Mesenchymal stem cell (in vitro differentiated cells and primary cell): ENCODE data around the gene ACOX2.
A peak's percentile ranks its signal among the peaks of the same experiment; 100 is the strongest.

Experiments
- DNase-seq: peaks from one replicate; pipeline ENCODE4 v3.0.0-alpha.2; 2013
- H2AFZ ChIP-seq: one replicate; pipeline ENCODE4 v1.6.1; 2013; ENCODE audit warnings: low read depth, mild to moderate bottlenecking, control low read depth, inconsistent platforms, low read length, moderate library complexity
- H2AK5ac ChIP-seq: 2 replicates; pipeline ENCODE4 v1.6.1; 2013; ENCODE audit warnings: low read length, moderate library complexity, mild to moderate bottlenecking, inconsistent platforms; ENCODE audit not compliant: severe bottlenecking
- H2BK120ac ChIP-seq: one replicate; pipeline ENCODE4 v1.6.1; 2013; ENCODE audit warnings: low read depth, mild to moderate bottlenecking, inconsistent platforms, low read length, moderate library complexity
- H2BK12ac ChIP-seq, 2 experiments: one replicate each; pipeline ENCODE4 v1.6.1; 2013; ENCODE audit warnings: inconsistent platforms in 2 of 2, low read length in 2 of 2, mild to moderate bottlenecking in 2 of 2, moderate library complexity in 2 of 2, control low read depth in 1 of 2
- H2BK15ac ChIP-seq: one replicate; pipeline ENCODE4 v1.6.1; 2013; ENCODE audit warnings: mild to moderate bottlenecking, low read depth, inconsistent platforms; ENCODE audit not compliant: poor library complexity, severe bottlenecking
- H2BK5ac ChIP-seq: 2 replicates; pipeline ENCODE4 v1.6.1; 2013; ENCODE audit warnings: low read depth, mild to moderate bottlenecking, low read length, control low read depth, inconsistent platforms; ENCODE audit not compliant: poor library complexity, severe bottlenecking
- H3K14ac ChIP-seq, 2 experiments: one replicate each; pipeline ENCODE4 v1.6.1; 2013; ENCODE audit warnings: inconsistent platforms in 2 of 2, low read length in 2 of 2, control low read depth in 1 of 2, mild to moderate bottlenecking in 1 of 2, moderate library complexity in 1 of 2
- H3K18ac ChIP-seq, 2 experiments: one replicate each; pipeline ENCODE4 v1.6.1; 2013; ENCODE audit warnings: inconsistent platforms in 2 of 2, low read length in 2 of 2, control low read depth in 1 of 2, low read depth in 1 of 2, mild to moderate bottlenecking in 1 of 2
- H3K23ac ChIP-seq, 2 experiments: one replicate each; pipeline ENCODE4 v1.6.1; 2013; ENCODE audit warnings: inconsistent platforms in 2 of 2, low read length in 2 of 2, mild to moderate bottlenecking in 2 of 2, moderate library complexity in 2 of 2, control low read depth in 1 of 2
- H3K27ac ChIP-seq: 2 replicates; pipeline ENCODE4 v1.5.1; 2013; ENCODE audit warnings: mild to moderate bottlenecking, moderate library complexity, low read length, control low read depth, inconsistent platforms; ENCODE audit not compliant: poor library complexity, severe bottlenecking
- H3K27me3 ChIP-seq, 2 experiments: 2 replicates each; pipeline versions ENCODE4 v1.6.1 to v1.7.0; 2013; ENCODE audit warnings: low read length in 2 of 2, mild to moderate bottlenecking in 2 of 2, moderate library complexity in 2 of 2, control low read depth in 1 of 2, inconsistent platforms in 1 of 2; ENCODE audit not compliant: control insufficient read depth in 1 of 2, insufficient read depth in 1 of 2
- H3K36me3 ChIP-seq, 2 experiments: 2 replicates each; pipeline versions ENCODE4 v1.6.1 to v1.7.0; 2013; ENCODE audit warnings: low read length in 2 of 2, control low read depth in 1 of 2, inconsistent platforms in 1 of 2, low read depth in 1 of 2, mild to moderate bottlenecking in 1 of 2; ENCODE audit not compliant: insufficient read depth in 2 of 2, control insufficient read depth in 1 of 2
- H3K4ac ChIP-seq, 2 experiments: one replicate each; pipeline ENCODE4 v1.6.1; 2013; ENCODE audit warnings: inconsistent platforms in 2 of 2, low read length in 2 of 2, mild to moderate bottlenecking in 2 of 2, moderate library complexity in 2 of 2, control low read depth in 1 of 2, low read depth in 1 of 2
- H3K4me1 ChIP-seq: 2 replicates; pipeline ENCODE4 v1.6.1; 2013; ENCODE audit warnings: low read depth, low read length, control low read depth; ENCODE audit not compliant: control insufficient read depth, insufficient read depth
- H3K4me2 ChIP-seq: 2 replicates; pipeline ENCODE4 v1.6.1; 2013; ENCODE audit warnings: low read length, mild to moderate bottlenecking, inconsistent platforms; ENCODE audit not compliant: poor library complexity, severe bottlenecking
- H3K4me3 ChIP-seq, 2 experiments: 2 replicates each; pipeline versions ENCODE4 v1.5.1 to v1.7.0; 2013; ENCODE audit warnings: low read length in 2 of 2, mild to moderate bottlenecking in 2 of 2, control low read depth in 1 of 2, low read depth in 1 of 2; ENCODE audit not compliant: insufficient read depth in 1 of 2
- H3K79me1 ChIP-seq: replicated peaks from 2 replicates; pipeline ENCODE4 v1.6.1; 2013; ENCODE audit warnings: mild to moderate bottlenecking, control low read depth, low read length, inconsistent platforms; ENCODE audit not compliant: poor library complexity, severe bottlenecking
- H3K9ac ChIP-seq: 2 replicates; pipeline ENCODE4 v1.7.0; 2013; ENCODE audit warnings: mild to moderate bottlenecking, low read length, moderate library complexity
- H3K9me3 ChIP-seq: 2 replicates; pipeline ENCODE4 v1.7.0; 2013; ENCODE audit warnings: mild to moderate bottlenecking, low read length; ENCODE audit not compliant: control insufficient read depth
- H4K8ac ChIP-seq: one replicate; pipeline ENCODE4 v1.6.1; 2013; ENCODE audit warnings: inconsistent platforms, mild to moderate bottlenecking, low read length, moderate library complexity
- H4K91ac ChIP-seq: one replicate; pipeline ENCODE4 v1.6.1; 2013; ENCODE audit warnings: mild to moderate bottlenecking, low read length, inconsistent platforms
- WGBS: methylation state at CpG from one replicate; pipeline ENCODE4 v1.1.7; 2013; ENCODE audit warnings: mixed read lengths; 5-methylcytosine and 5-hydroxymethylcytosine counted together

Gene ACOX2

GRCh38 chr3:58520403-58521335 is 16.3 kb downstream of the ACOX2 start:
- H2AFZ ChIP-seq = no peak overlapping the region
- no peaks in the 10 kb centered on the region for H3K9me3 ChIP-seq
- no peaks in the 10 kb centered on the region for H3K79me1 ChIP-seq
- H2BK5ac ChIP-seq = no peak overlapping the region
- H2BK120ac ChIP-seq = no peak overlapping the region
- H2BK12ac ChIP-seq = no peak overlapping the region
- H3K4me3 ChIP-seq = no peak overlapping the region
- no peak overlapping the region for H3K18ac ChIP-seq
- H3K23ac ChIP-seq = peak overlapping the region in 1 of 2 experiments; percentile 77
- DNase-seq = no peak
- peaks cover 0 to 92% of the 10 kb centered on the region in 2 experiments for H3K36me3 ChIP-seq
- no peak overlapping the region for H3K9ac ChIP-seq
- no peaks in the 10 kb centered on the region for H3K27me3 ChIP-seq
- H2AK5ac ChIP-seq = no peak overlapping the region
- no peak overlapping the region for H4K8ac ChIP-seq
- peak overlapping the region in 1 of 2 experiments; percentile 77 for H3K14ac ChIP-seq
- no peak overlapping the region for H4K91ac ChIP-seq
- 62% methylated on average over 6 of the region's 8 CpGs for WGBS
- no peak overlapping the region for H3K4me2 ChIP-seq
- peaks cover 14% of the 10 kb centered on the region for H3K4me1 ChIP-seq
- H3K4ac ChIP-seq = no peak overlapping the region
- no peak overlapping the region for H2BK15ac ChIP-seq
- no peak overlapping the region for H3K27ac ChIP-seq

GRCh38 chr3:58519668-58520402 is 17.2 kb downstream of the ACOX2 start:
- H3K27ac ChIP-seq = no peak overlapping the region
- H3K27me3 ChIP-seq = no peaks in the 10 kb centered on the region
- H3K23ac ChIP-seq = no peak overlapping the region
- H3K9ac ChIP-seq = no peak overlapping the region
- H4K8ac ChIP-seq = no peak overlapping the region
- H3K9me3 ChIP-seq = no peaks in the 10 kb centered on the region
- H3K36me3 ChIP-seq = peaks cover 0 to 92% of the 10 kb centered on the region in 2 experiments
- H2BK5ac ChIP-seq = no peak overlapping the region
- H2AFZ ChIP-seq = no peak overlapping the region
- H4K91ac ChIP-seq = no peak overlapping the region
- H2BK15ac ChIP-seq = no peak overlapping the region
- H2BK120ac ChIP-seq = no peak overlapping the region
- no peak overlapping the region for H2AK5ac ChIP-seq
- H3K4me2 ChIP-seq = no peak overlapping the region
- no peak overlapping the region for H3K14ac ChIP-seq
- H2BK12ac ChIP-seq = no peak overlapping the region
- no peaks in the 10 kb centered on the region for H3K79me1 ChIP-seq
- WGBS = 71% methylated on average over 4 of the region's 6 CpGs
- H3K4me1 ChIP-seq = peaks cover 14% of the 10 kb centered on the region
- no peak overlapping the region for H3K4me3 ChIP-seq
- H3K18ac ChIP-seq = no peak overlapping the region
- no peak overlapping the region for H3K4ac ChIP-seq
- no peak for DNase-seq

GRCh38 chr3:58518291-58518789 is 18.6 kb downstream of the ACOX2 start:
- Histone ChIP-seq H4K8ac (no peak overlapping the region), H4K91ac (no peak overlapping the region), H3K4me2 (no peak overlapping the region), H3K18ac (no peak overlapping the region), H3K9ac (no peak overlapping the region), H2AFZ (no peak overlapping the region), H3K27me3 (peaks cover 0 to 4% of the 10 kb centered on the region in 2 experiments), H3K4ac (no peak overlapping the region), H3K79me1 (no peaks in the 10 kb centered on the region), H2BK5ac (no peak overlapping the region), H2AK5ac (no peak overlapping the region), H3K27ac (no peak overlapping the region), H3K36me3 (peaks cover 0 to 92% of the 10 kb centered on the region in 2 experiments), H3K9me3 (no peaks in the 10 kb centered on the region), H3K14ac (no peak overlapping the region), H2BK15ac (no peak overlapping the region), H2BK120ac (no peak overlapping the region), H3K4me1 (peaks cover 14% of the 10 kb centered on the region), H2BK12ac (no peak overlapping the region), H3K4me3 (no peak overlapping the region), H3K23ac (no peak overlapping the region)
- 84% methylated on average over 3 of the region's 3 CpGs for WGBS
- no peak for DNase-seq

GRCh38 chr3:58514405-58514804 is 22.6 kb downstream of the ACOX2 start:
- no peak overlapping the region for H3K9ac ChIP-seq
- H2AFZ ChIP-seq = no peak overlapping the region
- H2BK120ac ChIP-seq = no peak overlapping the region
- no peaks in the 10 kb centered on the region for H3K79me1 ChIP-seq
- H3K4ac ChIP-seq = no peak overlapping the region
- peaks cover 2% of the 10 kb centered on the region for H3K4me1 ChIP-seq
- no peak overlapping the region for H2BK5ac ChIP-seq
- H3K23ac ChIP-seq = no peak overlapping the region
- no peak overlapping the region for H3K14ac ChIP-seq
- no peak overlapping the region for H3K4me3 ChIP-seq
- H3K18ac ChIP-seq = no peak overlapping the region
- peaks cover 0 to 4% of the 10 kb centered on the region in 2 experiments for H3K27me3 ChIP-seq
- no peak overlapping the region for H2AK5ac ChIP-seq
- no peak overlapping the region for H3K27ac ChIP-seq
- H4K8ac ChIP-seq = no peak overlapping the region
- no peak for DNase-seq
- no peak overlapping the region for H4K91ac ChIP-seq
- no peaks in the 10 kb centered on the region for H3K9me3 ChIP-seq
- H2BK12ac ChIP-seq = no peak overlapping the region
- WGBS = 90% methylated on average over 3 of the region's 3 CpGs
- H2BK15ac ChIP-seq = no peak overlapping the region
- H3K36me3 ChIP-seq = peaks cover 0 to 84% of the 10 kb centered on the region in 2 experiments
- no peak overlapping the region for H3K4me2 ChIP-seq
